Panc1 (cell line): ENCODE measurements around the gene DIDO1.

Experiments
- CTCF ChIP-seq: fragments of 450-650 bp; IDR thresholded peaks from 2 replicates; pipeline ENCODE4 v1.5.1; 2017; ENCODE audit warnings: mild to moderate bottlenecking
- POLR2AphosphoS5 ChIP-seq: IDR thresholded peaks from 2 replicates; pipeline ENCODE4 v1.6.1; 2012; ENCODE audit warnings: mild to moderate bottlenecking, low read depth, low read length, moderate library complexity
- REST ChIP-seq, 2 experiments: IDR thresholded peaks; 2 replicates each; pipeline ENCODE4 v1.6.1; 2011 to 2012; ENCODE audit warnings: low read depth in 2 of 2, control low read depth in 1 of 2, low read length in 1 of 2, mild to moderate bottlenecking in 1 of 2, moderate library complexity in 1 of 2; ENCODE audit not compliant: insufficient read depth in 1 of 2
- TCF7L2 ChIP-seq: IDR thresholded peaks from 2 replicates; pipeline ENCODE4 v1.6.1; 2011; ENCODE audit warnings: mild to moderate bottlenecking, low read depth, low read length, inconsistent platforms

- TF ChIP-seq CTCF, result no peak
- no peak for TF ChIP-seq POLR2AphosphoS5
- no peak for TF ChIP-seq TCF7L2
- TF ChIP-seq REST (IDR thresholded peaks at IDR 0.05; ENCODE audit: insufficient read depth in 1 of 2, low read depth in 2 of 2, low read length in 1 of 2), result no peak
Observed at GRCh38 chr20:62889871-62890270, 36.4 kb downstream of the DIDO1 start.
